Thyroid gland (tissue), 4 donors: ENCODE results near the gene C4orf17. TPM values are rescaled to one million over a fixed set of nuclear protein-coding genes. Genes with fewer than 3 reads are reported as not detected.

ENCODE experiments used
- DNase-seq, 2 donors: peaks; one replicate each; pipeline ENCODE4 v3.0.0-alpha.2; 2019
- H3K27ac ChIP-seq, 3 donors: fragments of 200-600 bp; sonication (generic); 1 replicate in 2 of 3; 2 replicates in 1 of 3; pipeline ENCODE4 v1.5.1; 2016 to 2019; ENCODE audit warnings: mild to moderate bottlenecking in 1 of 3, moderate library complexity in 1 of 3
- H3K27me3 ChIP-seq: fragments of 200-600 bp; sonication (generic); one replicate; pipeline ENCODE4 v1.5.1; 2019
- H3K36me3 ChIP-seq, 2 donors: fragments of 200-600 bp; sonication (generic); one replicate each; pipeline ENCODE4 v1.5.1; 2016 to 2019
- H3K4me1 ChIP-seq, 2 donors: fragments of 200-600 bp; sonication (generic); one replicate each; pipeline ENCODE4 v1.5.1; 2017 to 2019
- H3K4me3 ChIP-seq, 3 donors: fragments of 200-600 bp; sonication (generic); replicated peaks in 1 of 3; 1 replicate in 2 of 3; 2 replicates in 1 of 3; pipeline ENCODE4 v1.5.1; 2016; ENCODE audit warnings: mild to moderate bottlenecking in 1 of 3
- H3K9me3 ChIP-seq: fragments of 200-600 bp; sonication (generic); one replicate; pipeline ENCODE4 v1.5.1; 2017
- POLR2A ChIP-seq, 2 donors: fragments of 450-650 bp; IDR thresholded peaks; one replicate each; pipeline ENCODE4 v1.6.1; 2017; ENCODE audit warnings: antibody characterized with exemption in 2 of 2, mild to moderate bottlenecking in 2 of 2, moderate library complexity in 1 of 2
- WGBS, 2 donors: methylation state at CpG; one replicate each; pipeline ENCODE4 v1.1.5; 2017; 5-methylcytosine and 5-hydroxymethylcytosine counted together
- intact Hi-C: fragments of 100-400 bp; cut with DNase I; formaldehyde crosslinking; loops from one replicate; pipeline ENCODE4 v1.15.1; 2023
- total RNA-seq, 4 donors: library from RNA; depleted of rRNA; stranded (reverse); fragments of >200 nt; gene quantifications; one replicate each; pipeline ENCODE4 v1.2.3, GENCODE V29; 2016
- TF ChIP-seq, protein P1 (sequence below), 6 experiments: fragments of 200-600 bp in 3 of 6; fragments of 450-650 bp in 3 of 6; sonication (generic) in 3 of 6; IDR thresholded peaks; one replicate each; pipeline ENCODE4 v1.5.1; 2016 to 2019; ENCODE audit warnings: antibody characterized with exemption in 6 of 6, mild to moderate bottlenecking in 2 of 6, inconsistent platforms in 1 of 6, moderate library complexity in 1 of 6

C4orf17 gene
- total RNA-seq, 4 donors from 2014 or later, result not detected

GRCh38 chr4:99587309-99587708 is 76.5 kb downstream of the C4orf17 start:
- Histone ChIP-seq H3K27me3 (no peaks in the 10 kb centered on the region), H3K4me1 (no peaks in the 10 kb centered on the region), H3K36me3 (no peaks in the 10 kb centered on the region), H3K4me3 (no peak overlapping the region), H3K27ac (no peak overlapping the region), H3K9me3 (no peaks in the 10 kb centered on the region)
- no peak for TF ChIP-seq POLR2A (IDR thresholded peaks at IDR 0.05)
- no peak for DNase-seq
- intact Hi-C loops, result no loop called here

- H3K4me3 ChIP-seq, result no peak overlapping the region
- DNase-seq, result no peak
- no peaks in the 10 kb centered on the region for H3K27me3 ChIP-seq
- no peak for TF ChIP-seq POLR2A (IDR thresholded peaks at IDR 0.05)
- TF ChIP-seq, protein P1, sequence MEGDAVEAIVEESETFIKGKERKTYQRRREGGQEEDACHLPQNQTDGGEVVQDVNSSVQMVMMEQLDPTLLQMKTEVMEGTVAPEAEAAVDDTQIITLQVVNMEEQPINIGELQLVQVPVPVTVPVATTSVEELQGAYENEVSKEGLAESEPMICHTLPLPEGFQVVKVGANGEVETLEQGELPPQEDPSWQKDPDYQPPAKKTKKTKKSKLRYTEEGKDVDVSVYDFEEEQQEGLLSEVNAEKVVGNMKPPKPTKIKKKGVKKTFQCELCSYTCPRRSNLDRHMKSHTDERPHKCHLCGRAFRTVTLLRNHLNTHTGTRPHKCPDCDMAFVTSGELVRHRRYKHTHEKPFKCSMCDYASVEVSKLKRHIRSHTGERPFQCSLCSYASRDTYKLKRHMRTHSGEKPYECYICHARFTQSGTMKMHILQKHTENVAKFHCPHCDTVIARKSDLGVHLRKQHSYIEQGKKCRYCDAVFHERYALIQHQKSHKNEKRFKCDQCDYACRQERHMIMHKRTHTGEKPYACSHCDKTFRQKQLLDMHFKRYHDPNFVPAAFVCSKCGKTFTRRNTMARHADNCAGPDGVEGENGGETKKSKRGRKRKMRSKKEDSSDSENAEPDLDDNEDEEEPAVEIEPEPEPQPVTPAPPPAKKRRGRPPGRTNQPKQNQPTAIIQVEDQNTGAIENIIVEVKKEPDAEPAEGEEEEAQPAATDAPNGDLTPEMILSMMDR (IDR thresholded peaks at IDR 0.05), result no peak
- no peaks in the 10 kb centered on the region for H3K36me3 ChIP-seq
- H3K9me3 ChIP-seq, result no peaks in the 10 kb centered on the region
- no peak overlapping the region for H3K27ac ChIP-seq
- intact Hi-C loops, result no loop called here
- H3K4me1 ChIP-seq, result no peaks in the 10 kb centered on the region
- 75 to 82% methylated on average over 1 of the region's 1 CpG for WGBS, 2 donors
These were observed 77.0 kb downstream of the C4orf17 start for GRCh38 chr4:99587803-99588202.

- no peaks in the 10 kb centered on the region for H3K36me3 ChIP-seq
- DNase-seq, result no peak
- no peaks in the 10 kb centered on the region for H3K4me1 ChIP-seq
- TF ChIP-seq POLR2A (IDR thresholded peaks at IDR 0.05), result no peak
- TF ChIP-seq, protein P1 (IDR thresholded peaks at IDR 0.05), result no peak
- H3K27me3 ChIP-seq, result no peaks in the 10 kb centered on the region
- intact Hi-C loops, result no loop called here
- no peak overlapping the region for H3K4me3 ChIP-seq
- no peak overlapping the region for H3K27ac ChIP-seq
- H3K9me3 ChIP-seq, result no peaks in the 10 kb centered on the region
- WGBS, 2 donors, result 89 to 93% methylated on average over 3 of the region's 3 CpGs
These were observed 80.9 kb downstream of the C4orf17 start for GRCh38 chr4:99591757-99592156.

Other genes with a start within 250 kb of the C4orf17 start
- gene ADH1A, start 220.0 kb upstream of the C4orf17 start, total RNA-seq, result under 1 TPM in 1 of 4 donors, not detected in 3; 0.27 TPM
- 100 to 1,000 TPM; 156 to 898 (median 224) TPM for gene ADH1B, start 189.6 kb upstream of the C4orf17 start, total RNA-seq
- 10 to 100 TPM in 2 of 4 donors, 1 to 10 TPM in 2; 1.6 to 18.0 (median 9.6) TPM for gene ADH1C, start 158.3 kb upstream of the C4orf17 start, total RNA-seq
- not detected for gene ADH7, start 75.7 kb upstream of the C4orf17 start, total RNA-seq
- gene TRMT10A, start 53.0 kb downstream of the C4orf17 start, total RNA-seq, result 10 to 100 TPM in 1 of 4 donors, 1 to 10 TPM in 3; 4.6 to 12.5 (median 6.8) TPM
- gene MTTP, start 63.8 kb downstream of the C4orf17 start, total RNA-seq, result under 1 TPM in 2 of 4 donors, not detected in 2; 0.50 to 0.67 TPM
- under 1 TPM in 2 of 4 donors, not detected in 2; 0.22 to 0.34 TPM for gene C4orf54, start 146.8 kb downstream of the C4orf17 start, total RNA-seq